AG04449 (cell line): Measurements from ENCODE around the gene ARHGAP10.
A peak's percentile ranks its signal among the peaks of the same experiment; 100 is the strongest.

Experiments
- CTCF ChIA-PET: fragments of 350-600 bp; formaldehyde crosslinking; extraction: SDS; loops from one replicate; lab custom pipeline; 2021; ENCODE audit warnings: antibody characterized with exemption; lab: Yijun Ruan, JAX
- POLR2A ChIA-PET: fragments of 400-600, 350-600 bp; formaldehyde crosslinking; extraction: SDS; loops from one replicate; lab custom pipeline; 2020; ENCODE audit warnings: antibody characterized with exemption, inconsistent platforms; lab: Yijun Ruan, JAX
- DNase-seq: peaks from one replicate; pipeline ENCODE4 v3.0.0-alpha.2; 2010; ENCODE audit warnings: low read depth, low spot score
- H3K4me3 ChIP-seq: 2 replicates; pipeline ENCODE4 v1.5.1; 2011; ENCODE audit warnings: low read depth, mild to moderate bottlenecking, control low read depth, low read length
- CTCF ChIP-seq: IDR thresholded peaks from one replicate; pipeline ENCODE4 v1.5.1; 2011; ENCODE audit warnings: mild to moderate bottlenecking, moderate library complexity, low read length, control low read depth, inconsistent platforms; ENCODE audit not compliant: insufficient read depth; ENCODE audit errors: missing control alignments

ARHGAP10 gene

DNA sequence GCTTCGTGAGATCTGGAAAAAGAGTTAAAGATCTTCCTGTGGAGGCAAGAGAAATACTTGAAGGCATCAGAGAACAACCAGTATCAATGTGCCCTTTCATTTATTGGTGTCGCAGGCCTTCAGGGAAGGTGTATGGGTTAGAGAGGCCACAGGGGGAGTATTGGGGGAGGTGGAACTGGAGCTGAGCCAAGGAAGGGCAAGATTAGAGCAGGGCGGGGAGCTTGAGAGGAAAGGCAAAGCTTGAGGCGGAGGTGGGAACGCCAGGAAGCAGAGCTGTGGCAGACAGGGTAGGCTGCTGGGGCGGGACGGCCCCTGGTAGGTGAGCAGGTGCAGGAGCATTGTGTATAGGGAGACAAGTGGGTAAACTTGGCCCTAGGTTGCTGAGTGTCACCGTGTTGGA lies 329.9 kb downstream of the ARHGAP10 start:
- ChIA-PET CTCF (interaction anchor here (0.6 to 0.9 kb wide), 2 partner anchors 15 to 18 kb away, joined by 3 to 4 read pairs; no protein-coding TSS in a partner anchor), POLR2A (no interaction called here)
- no peak for TF ChIP-seq CTCF
- DNase-seq: no peak
- H3K4me3 ChIP-seq: no peak overlapping the region

GRCh38 chr4:148062301-148062950 lies 330.5 kb downstream of the ARHGAP10 start:
- DNase-seq: no peak
- H3K4me3 ChIP-seq: no peak overlapping the region
- ChIA-PET POLR2A (no interaction called here), CTCF (no interaction called here)
- TF ChIP-seq CTCF: no peak

GRCh38 chr4:148064451-148064850 lies 332.6 kb downstream of the ARHGAP10 start:
- DNase-seq: no peak
- ChIA-PET POLR2A (no interaction called here), CTCF (interaction anchor here (1.0 to 1.5 kb wide), 4 partner anchors 9 to 57 kb away, joined by 3 to 4 read pairs (median 3); no protein-coding TSS in a partner anchor)
- no peak overlapping the region for H3K4me3 ChIP-seq
- no peak for TF ChIP-seq CTCF

GRCh38 chr4:148065075-148065474 lies 333.2 kb downstream of the ARHGAP10 start:
- ChIA-PET CTCF (interaction anchor here (1.0 to 1.5 kb wide), 4 partner anchors 9 to 57 kb away, joined by 3 to 4 read pairs (median 3); no protein-coding TSS in a partner anchor), POLR2A (no interaction called here)
- no peak for TF ChIP-seq CTCF
- peak; percentile 70 for DNase-seq
- H3K4me3 ChIP-seq: no peak overlapping the region

GRCh38 chr4:148067301-148067916 lies 335.5 kb downstream of the ARHGAP10 start:
- CTCF ChIA-PET: no interaction called here

More at GRCh38 chr4:148067301-148067916, 335.5 kb downstream of the ARHGAP10 start:
- POLR2A ChIA-PET: no interaction called here
- DNase-seq: no peak
- H3K4me3 ChIP-seq: no peak overlapping the region
- no peak for TF ChIP-seq CTCF
